Smooth muscle cell (in vitro differentiated cells): ENCODE measurements around the gene PRG2. TPM values are rescaled to one million over a fixed set of nuclear protein-coding genes. Genes with fewer than 3 reads are reported as not detected.

Experiments used
- DNase-seq: peaks from one replicate; lab custom pipeline; 2025; ENCODE audit not compliant: unreplicated experiment; lab: John Stamatoyannopoulos, UW
- H2AFZ ChIP-seq: fragments of 200-600 bp; sonication (generic); 2 replicates; pipeline ENCODE4 v1.6.0; 2016; ENCODE audit warnings: antibody characterized with exemption, low read depth, mild to moderate bottlenecking
- H3F3A ChIP-seq: fragments of 200-600 bp; sonication (generic); 2 replicates; pipeline ENCODE4 v1.6.0; 2017; ENCODE audit warnings: antibody characterized with exemption, low read depth
- H3K27ac ChIP-seq: fragments of 200-600 bp; sonication (generic); 2 replicates; pipeline ENCODE4 v1.5.1; 2016; ENCODE audit warnings: low read depth, mild to moderate bottlenecking
- H3K27me3 ChIP-seq: fragments of 200-600 bp; sonication (generic); 2 replicates; pipeline ENCODE4 v1.6.1; 2016; ENCODE audit warnings: low read depth, mild to moderate bottlenecking
- H3K36me3 ChIP-seq: fragments of 200-600 bp; sonication (generic); 2 replicates; pipeline ENCODE4 v1.5.1; 2016; ENCODE audit warnings: low read depth
- H3K4me1 ChIP-seq: fragments of 200-600 bp; sonication (generic); 2 replicates; pipeline ENCODE4 v1.5.1; 2016; ENCODE audit warnings: low read depth
- H3K4me2 ChIP-seq: fragments of 200-600 bp; sonication (generic); 2 replicates; pipeline ENCODE4 v1.6.0; 2016; ENCODE audit warnings: mild to moderate bottlenecking
- H3K4me3 ChIP-seq: fragments of 200-600 bp; sonication (generic); 2 replicates; pipeline ENCODE4 v1.5.1; 2016; ENCODE audit warnings: mild to moderate bottlenecking
- H3K79me2 ChIP-seq: fragments of 200-600 bp; sonication (generic); 2 replicates; pipeline ENCODE4 v1.6.0; 2016; ENCODE audit warnings: low read depth, mild to moderate bottlenecking
- H3K9ac ChIP-seq: fragments of 200-600 bp; sonication (generic); 2 replicates; pipeline ENCODE4 v1.6.0; 2016; ENCODE audit warnings: low read depth
- H3K9me3 ChIP-seq: fragments of 200-600 bp; sonication (generic); replicated peaks from 2 replicates; pipeline ENCODE4 v1.5.1; 2016; ENCODE audit warnings: low read depth
- H4K20me1 ChIP-seq: fragments of 200-600 bp; sonication (generic); 2 replicates; pipeline ENCODE4 v1.6.0; 2016; ENCODE audit warnings: low read depth
- CTCF ChIP-seq: fragments of 200-600 bp; sonication (generic); IDR thresholded peaks from 2 replicates; pipeline ENCODE4 v1.5.1; 2017; ENCODE audit warnings: borderline replicate concordance, mild to moderate bottlenecking, antibody characterized with exemption; ENCODE audit not compliant: insufficient read depth, poor library complexity, severe bottlenecking
- WGBS: methylation state at CpG from one replicate; pipeline ENCODE4 v1.1.7; 2016; ENCODE audit warnings: low lambda C conversion rate; 5-methylcytosine and 5-hydroxymethylcytosine counted together
- polyA plus RNA-seq: library from polyadenylated mRNA; unstranded; fragments of >200 nt; fragmentation: Nextera tagmentation; extraction: Ambion mirVana; gene quantifications from 2 replicates; pipeline ENCODE4 v1.2.1, GENCODE V29; 2016
- total RNA-seq: library from RNA; depleted of rRNA; stranded (reverse); fragments of >200 nt; gene quantifications from 2 replicates; pipeline ENCODE4 v1.2.3, GENCODE V29; 2014

The PRG2 gene
- total and polyA plus RNA-seq, 2 experiments from 2014 or later, result not detected

DNA sequence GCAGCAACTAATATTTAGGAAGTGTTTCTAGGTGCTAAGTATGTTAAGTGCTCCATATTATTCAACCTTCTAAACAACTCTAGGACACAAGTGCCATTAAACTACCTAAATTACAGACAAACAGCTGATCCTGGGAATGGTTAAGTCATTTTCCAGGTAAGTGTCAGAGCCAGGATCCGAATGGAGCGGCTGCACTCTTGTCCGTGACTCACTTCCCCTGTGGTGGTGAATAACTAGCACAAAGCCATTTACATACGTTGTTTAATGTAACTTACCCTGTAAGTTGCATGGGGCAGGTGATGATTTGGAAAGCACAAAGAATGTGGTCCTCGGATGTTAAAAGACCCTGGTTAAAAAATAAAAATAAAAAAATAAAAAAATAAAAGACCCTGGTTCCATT is 8.8 kb upstream of the PRG2 start:
- no peak for DNase-seq
- Histone ChIP-seq H2AFZ (no peak overlapping the region), H3K4me1 (no peaks in the 10 kb centered on the region), H3K36me3 (no peaks in the 10 kb centered on the region), H3F3A (no peaks in the 10 kb centered on the region), H3K79me2 (no peaks in the 10 kb centered on the region), H3K27ac (no peak overlapping the region), H4K20me1 (no peaks in the 10 kb centered on the region), H3K4me2 (no peak overlapping the region), H3K9me3 (no peaks in the 10 kb centered on the region), H3K27me3 (peaks cover 44% of the 10 kb centered on the region), H3K4me3 (no peak overlapping the region), H3K9ac (no peak overlapping the region)
- 50% methylated on average over 5 of the region's 5 CpGs for WGBS
- no peak for TF ChIP-seq CTCF

GRCh38 chr11:57397394-57397990 is 7.0 kb upstream of the PRG2 start:
- H3K27ac ChIP-seq, result no peak overlapping the region
- DNase-seq, result no peak
- no peak overlapping the region for H3K4me3 ChIP-seq
- 89% methylated on average over 4 of the region's 4 CpGs for WGBS
- no peaks in the 10 kb centered on the region for H3F3A ChIP-seq
- H3K79me2 ChIP-seq, result no peaks in the 10 kb centered on the region
- H3K27me3 ChIP-seq, result peaks cover 54% of the 10 kb centered on the region
- no peak overlapping the region for H3K9ac ChIP-seq
- no peaks in the 10 kb centered on the region for H4K20me1 ChIP-seq
- no peak for TF ChIP-seq CTCF
- no peak overlapping the region for H2AFZ ChIP-seq
- no peaks in the 10 kb centered on the region for H3K4me1 ChIP-seq
- H3K4me2 ChIP-seq, result no peak overlapping the region
- no peaks in the 10 kb centered on the region for H3K36me3 ChIP-seq
- no peaks in the 10 kb centered on the region for H3K9me3 ChIP-seq

DNA sequence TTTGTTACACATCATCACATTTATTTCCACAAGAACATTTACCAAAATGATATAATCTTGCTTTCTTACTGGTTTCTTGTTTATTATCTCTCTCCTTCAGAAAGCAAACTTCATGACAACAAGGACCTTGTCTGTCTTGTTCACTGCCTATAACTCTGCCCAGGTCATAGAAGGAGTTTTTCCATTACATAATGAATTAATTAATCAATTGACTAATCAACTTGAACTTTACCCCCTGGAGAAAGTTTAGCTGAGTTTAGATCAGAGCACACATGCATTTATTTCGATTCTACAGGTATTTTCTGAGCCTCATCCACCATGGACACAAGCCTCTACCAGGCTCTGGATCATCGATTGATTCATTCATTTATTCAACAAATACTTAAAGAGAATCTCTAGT is 6.3 kb upstream of the PRG2 start:
- no peak for DNase-seq
- Histone ChIP-seq H3F3A (no peaks in the 10 kb centered on the region), H2AFZ (no peak overlapping the region), H3K9ac (no peak overlapping the region), H4K20me1 (no peaks in the 10 kb centered on the region), H3K4me1 (no peaks in the 10 kb centered on the region), H3K27ac (no peak overlapping the region), H3K36me3 (no peaks in the 10 kb centered on the region), H3K9me3 (no peaks in the 10 kb centered on the region), H3K79me2 (no peaks in the 10 kb centered on the region), H3K27me3 (peaks cover 55% of the 10 kb centered on the region), H3K4me3 (no peak overlapping the region), H3K4me2 (no peak overlapping the region)
- no peak for TF ChIP-seq CTCF
- 64% methylated on average over 2 of the region's 2 CpGs for WGBS
